Islet of Langerhans (tissue), 1 donor: ENCODE data around the gene LY6G6C.

Experiments
- FAIRE-seq: peaks from one replicate; lab custom pipeline; 2011; peaks lifted over from hg19 to GRCh38; lab: Jason Lieb, UNC

The LY6G6C gene

DNA sequence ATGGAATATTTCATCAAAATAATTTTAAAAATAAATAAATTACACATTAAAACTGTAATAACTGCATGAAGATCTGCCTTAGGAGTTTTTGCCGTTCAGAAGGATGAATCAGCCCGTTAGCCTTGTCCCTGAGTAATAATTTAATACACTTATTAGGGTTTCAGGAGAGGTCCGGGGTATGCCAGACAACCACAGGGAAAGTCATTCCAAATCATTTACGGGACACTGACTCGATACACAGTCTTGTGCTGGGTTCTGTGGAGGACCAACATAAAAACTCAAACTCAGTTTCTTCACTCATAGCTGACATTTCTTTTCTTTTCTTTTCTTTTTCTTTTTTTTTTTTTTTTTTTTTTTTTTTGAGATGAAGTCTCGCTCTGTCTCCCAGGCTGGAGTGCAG, 15.6 kb downstream of the LY6G6C start:
- FAIRE-seq, result no peak

DNA sequence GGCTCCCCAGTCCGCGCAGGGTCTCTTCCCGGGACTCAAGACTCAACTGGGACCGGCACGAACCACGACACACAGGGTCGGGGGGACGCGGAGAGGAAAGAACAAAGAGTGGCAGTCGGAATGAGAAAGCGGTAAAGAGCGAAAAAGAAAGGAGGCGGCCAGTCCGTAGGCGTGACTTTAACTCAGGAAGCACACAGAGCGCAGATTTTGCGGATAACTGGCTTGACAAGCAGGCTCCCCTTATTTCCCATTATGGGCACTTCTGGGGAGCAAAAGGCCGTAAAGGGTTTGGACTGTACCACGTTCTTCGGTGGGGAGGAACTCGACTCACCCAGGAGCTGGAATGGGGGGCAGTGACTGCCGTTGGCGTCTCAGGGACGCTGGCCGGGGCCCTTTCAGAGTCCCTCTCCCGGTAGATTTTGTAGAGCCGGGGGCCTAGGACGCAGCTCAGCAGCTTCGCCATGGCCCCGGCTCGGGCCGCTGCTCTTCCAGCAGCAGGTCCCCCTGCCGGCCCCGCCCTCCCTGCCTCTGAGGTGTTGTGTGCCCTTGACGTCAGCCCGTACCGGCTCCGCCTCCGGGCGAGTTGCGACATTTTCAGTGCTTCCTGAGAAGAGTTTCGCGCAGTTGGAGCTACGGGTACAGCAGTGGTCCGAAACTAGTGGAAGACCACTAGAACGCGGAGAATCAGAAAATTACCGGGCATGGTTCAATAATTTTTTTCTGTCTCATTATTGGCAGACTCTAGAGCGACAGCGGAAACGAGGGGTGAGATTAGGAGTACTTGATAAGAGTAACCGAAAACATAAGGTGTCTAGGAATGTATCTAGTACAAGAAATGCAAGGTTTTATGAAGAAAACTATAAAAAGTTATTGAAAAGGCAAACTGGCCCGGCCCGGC, 18.5 kb downstream of the LY6G6C start, which contains the start of gene ABHD16A:
ABHD16A (minus strand) TSS at position 506 of the 898 bp plus-strand sequence; CDS start at position 463, 43 bp downstream.
- peak; percentile 90 for FAIRE-seq

DNA sequence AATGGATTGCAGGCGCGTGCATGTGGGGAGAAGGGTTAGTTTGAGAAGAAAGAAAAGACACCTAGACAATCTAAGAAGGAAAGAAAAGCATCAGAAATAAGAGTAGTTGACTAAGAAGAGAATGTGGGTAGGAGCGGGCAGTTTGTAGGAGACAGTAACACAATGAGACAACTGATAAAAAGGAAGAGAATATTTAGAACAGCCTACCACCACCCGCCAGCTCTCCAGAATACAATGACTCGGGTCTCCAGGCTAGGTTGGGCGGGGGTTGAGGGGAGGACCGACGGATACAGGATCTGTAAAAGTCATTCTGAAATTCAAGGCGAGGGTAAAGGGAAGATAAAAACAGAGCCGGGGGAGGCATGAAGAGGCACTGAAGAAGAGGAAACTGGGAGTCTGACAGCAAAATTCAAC, 19.1 kb downstream of the LY6G6C start:
- FAIRE-seq, result no peak

DNA sequence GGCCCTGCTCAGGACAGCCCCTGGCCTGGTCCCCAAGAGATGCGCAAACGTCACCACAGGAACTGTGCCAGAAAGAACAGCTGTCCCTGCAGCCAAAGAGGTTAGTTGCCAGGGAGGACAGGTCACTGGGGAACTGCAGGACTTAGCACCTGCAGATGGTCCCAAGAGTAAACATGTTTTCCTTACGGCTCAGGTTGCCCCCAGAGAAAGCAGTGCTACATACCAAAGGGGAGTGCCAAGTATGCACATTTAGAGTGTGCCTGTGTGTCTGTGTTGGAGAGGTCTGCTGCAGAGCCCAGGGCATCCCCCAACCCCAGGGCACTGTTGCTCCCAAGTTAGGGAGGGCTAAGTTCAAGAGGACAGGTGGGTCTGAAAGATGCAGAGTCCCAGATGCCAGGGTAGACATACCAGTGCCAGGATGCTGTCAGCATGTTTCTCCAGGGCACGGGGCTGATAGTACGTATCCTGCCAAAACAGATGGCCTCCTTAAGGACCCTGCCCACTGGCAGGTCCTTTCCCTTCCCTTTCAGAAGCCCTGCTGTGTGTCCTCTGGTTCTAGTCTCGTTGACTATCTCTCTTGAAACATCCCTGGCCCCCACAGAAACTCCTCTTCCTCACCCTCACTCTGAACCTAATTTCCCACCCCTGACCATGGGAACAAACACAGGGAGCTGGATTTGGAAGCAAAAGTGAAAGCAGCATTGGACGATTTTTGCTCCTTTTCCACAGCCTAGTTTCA, 19.7 kb downstream of the LY6G6C start:
- no peak for FAIRE-seq

DNA sequence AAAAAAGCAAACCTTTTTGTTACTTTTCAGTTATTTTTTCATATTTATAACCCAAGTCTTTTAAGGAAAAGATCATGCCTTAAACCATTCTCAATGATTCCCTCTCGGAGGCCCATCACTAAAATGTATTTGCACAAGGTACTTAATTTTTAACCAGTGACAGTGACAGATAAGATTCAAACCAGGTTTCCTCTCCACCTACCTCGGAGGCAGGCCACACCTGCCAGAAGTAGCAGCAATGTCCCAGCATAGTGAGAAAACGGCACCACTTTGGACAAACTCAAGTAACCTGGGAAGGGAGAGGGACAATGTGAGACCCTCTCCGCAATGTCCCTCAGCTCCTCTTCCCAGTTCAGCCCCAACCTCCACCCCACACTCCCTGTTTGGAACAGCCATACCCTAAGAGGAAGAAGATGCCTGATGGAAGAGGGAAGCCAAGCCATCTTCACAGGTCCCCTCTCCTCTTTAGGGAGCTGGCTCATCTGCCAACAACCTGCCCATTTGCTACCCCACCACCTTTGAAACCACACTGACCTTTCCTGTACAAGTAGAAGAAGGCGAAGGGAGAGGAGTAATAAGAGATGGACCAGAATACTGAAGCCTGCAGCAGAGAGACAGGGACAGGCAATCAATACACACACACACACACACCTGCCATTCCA, 20.7 kb downstream of the LY6G6C start:
- no peak for FAIRE-seq

DNA sequence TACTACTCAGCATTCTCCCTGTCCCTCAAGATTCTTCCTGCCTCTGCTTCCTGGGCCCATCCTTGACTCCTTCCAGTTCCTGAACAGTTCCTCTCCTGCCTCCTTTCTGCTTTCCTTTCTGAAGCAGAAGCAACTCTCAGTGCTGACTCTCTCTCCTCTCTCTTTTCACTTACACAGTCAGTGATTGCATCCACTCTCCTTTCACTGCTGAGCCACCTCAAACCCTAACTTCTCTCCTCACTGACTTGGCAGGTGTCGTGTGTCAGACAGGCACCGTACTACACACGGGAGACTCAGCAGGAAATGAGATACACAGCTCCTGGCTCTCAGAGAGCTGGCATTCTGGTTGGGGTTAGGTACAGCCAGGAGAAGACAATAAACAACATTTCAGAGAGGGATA, 24.0 kb downstream of the LY6G6C start:
- no peak for FAIRE-seq

DNA sequence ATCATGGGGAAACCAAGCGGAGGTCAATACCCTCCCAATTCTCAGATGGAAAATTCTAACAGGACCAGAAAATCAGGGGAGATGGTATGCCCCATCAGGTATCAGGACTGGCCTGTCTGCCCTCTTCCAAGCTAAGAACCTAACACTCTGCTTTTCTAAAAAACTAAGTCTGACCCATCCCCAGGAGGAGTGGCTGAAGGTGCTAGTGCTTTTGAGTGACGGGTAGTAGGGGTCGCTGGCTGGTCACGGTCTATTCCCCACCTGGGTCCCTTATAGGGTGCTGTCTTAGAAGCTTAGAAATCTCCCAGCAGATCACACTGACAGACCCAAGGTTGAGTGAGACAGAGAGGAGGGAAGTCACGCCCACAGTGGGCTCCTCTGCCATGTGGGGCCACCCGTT, 28.0 kb downstream of the LY6G6C start:
- no peak for FAIRE-seq

DNA sequence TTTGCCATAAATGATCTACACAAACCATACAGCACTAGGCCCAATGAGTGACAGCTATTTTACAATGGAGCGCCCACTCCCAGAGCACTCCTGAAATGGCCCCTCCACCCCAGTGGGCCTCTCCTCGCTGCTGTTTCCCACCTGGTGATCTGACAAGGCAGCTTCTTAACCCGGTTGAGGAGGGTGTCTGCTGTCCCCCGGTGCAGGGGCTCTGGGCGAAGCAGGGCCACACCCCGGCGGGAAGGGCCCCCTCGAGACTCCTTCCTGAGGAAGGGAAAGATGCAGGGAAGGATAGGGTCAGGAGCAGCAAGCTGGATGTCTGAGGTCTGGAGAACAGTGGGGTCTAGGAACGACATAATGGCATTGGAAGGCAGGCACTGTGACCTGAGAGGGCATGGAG, 28.7 kb downstream of the LY6G6C start:
- FAIRE-seq, result no peak

DNA sequence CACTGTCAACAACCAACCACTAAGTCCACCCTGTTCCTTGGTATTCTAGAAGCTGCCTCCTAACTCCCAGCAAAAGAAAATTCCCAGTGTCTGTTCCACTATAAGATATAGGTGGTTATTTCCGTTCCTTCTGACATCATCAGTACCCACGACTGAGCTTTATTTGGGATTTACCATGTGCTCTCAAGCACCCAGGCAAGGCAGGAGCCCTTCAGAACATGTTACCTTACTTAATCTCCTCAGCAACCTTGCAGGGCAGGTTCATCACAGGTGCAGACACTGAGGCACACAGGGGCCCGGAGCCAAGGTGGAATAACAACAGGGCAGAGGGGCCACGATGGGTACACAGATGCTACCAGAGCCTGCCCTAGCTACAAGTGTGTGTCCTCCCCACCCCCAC, 29.2 kb downstream of the LY6G6C start:
- no peak for FAIRE-seq

DNA sequence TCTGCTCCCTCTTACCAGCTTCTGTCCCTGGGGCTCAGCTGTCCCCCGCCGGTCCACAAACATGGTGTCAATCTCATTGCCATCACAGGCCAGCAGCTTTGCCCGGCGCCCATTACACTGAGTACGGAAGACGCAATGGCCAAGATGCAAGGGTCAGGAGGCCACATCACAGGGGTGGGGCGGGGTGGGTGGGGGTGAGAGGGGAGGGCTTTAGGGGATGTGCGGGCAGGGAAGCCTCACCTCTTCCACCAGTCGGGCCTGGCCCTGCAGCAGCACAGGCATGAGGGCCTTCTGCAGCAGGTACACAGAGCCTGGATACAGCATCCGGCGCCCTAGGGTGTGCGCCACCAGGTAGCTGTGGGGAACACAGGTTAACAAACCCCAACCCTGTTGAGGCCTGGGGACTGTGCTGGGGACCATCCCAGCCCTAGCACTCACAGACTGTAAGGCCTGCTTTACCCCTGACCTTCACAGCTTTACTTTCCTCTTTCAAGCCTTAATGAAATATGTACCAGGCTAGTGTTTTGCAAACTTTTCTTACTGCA, 29.9 kb downstream of the LY6G6C start:
- FAIRE-seq, result no peak

DNA sequence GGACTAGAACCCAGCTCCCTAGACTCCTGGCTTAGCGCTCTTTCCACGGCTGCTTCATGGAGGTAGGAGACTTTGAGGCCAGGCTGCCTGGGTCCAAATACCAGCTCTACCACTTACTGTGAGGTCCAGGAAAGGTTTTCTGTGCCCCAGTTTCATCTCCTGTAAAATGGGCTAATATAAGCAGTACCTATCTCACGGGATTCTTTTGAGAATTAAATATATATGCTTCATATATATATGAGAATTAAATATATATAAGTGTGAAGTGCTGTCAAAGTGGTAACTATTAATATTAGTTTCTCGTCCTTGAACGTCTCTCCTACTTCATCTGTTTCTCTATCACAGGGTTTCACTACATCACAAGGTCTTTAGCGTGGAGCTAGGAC, 30.5 kb downstream of the LY6G6C start:
- no peak for FAIRE-seq

DNA sequence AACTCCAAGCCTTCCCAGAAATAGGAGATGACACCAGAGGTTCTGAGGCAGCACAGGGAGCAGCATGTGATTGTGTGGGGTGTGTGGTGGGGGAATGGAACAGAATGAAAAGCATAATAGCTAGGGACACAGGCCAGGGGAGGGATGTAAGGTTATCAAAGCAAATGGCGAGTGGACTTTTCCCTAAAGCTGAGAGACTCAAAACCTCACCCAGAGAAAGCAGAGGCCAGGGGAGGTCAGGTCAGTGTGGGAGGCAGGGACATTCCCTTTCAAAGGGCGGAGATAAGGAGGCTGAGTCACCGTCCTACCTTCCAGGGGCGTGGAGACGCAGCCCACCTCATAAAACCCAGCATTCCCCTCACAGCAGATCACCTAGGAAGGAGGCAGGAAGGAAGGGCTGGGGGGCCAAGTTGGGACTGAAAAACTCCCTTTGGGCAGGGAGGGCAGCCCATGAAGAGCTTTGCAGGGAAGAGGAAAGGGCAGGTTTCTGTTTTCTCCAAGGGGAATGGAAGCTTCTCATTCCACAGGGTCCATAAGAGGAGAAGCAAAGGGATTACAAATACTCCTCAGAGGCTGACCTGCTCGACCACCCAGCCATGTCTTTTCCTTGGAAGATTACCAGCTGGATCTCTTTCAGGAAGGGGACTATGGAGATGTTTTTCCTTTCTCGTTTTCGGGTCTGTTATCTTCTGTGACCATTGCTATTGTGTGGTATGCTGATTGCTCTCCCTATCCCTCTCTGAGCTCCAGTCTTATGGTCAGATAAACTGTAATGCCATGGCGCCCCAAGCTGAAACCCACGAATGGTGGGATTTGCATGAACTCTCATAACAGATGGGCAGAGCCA, 31.1 kb downstream of the LY6G6C start:
- FAIRE-seq, result no peak

DNA sequence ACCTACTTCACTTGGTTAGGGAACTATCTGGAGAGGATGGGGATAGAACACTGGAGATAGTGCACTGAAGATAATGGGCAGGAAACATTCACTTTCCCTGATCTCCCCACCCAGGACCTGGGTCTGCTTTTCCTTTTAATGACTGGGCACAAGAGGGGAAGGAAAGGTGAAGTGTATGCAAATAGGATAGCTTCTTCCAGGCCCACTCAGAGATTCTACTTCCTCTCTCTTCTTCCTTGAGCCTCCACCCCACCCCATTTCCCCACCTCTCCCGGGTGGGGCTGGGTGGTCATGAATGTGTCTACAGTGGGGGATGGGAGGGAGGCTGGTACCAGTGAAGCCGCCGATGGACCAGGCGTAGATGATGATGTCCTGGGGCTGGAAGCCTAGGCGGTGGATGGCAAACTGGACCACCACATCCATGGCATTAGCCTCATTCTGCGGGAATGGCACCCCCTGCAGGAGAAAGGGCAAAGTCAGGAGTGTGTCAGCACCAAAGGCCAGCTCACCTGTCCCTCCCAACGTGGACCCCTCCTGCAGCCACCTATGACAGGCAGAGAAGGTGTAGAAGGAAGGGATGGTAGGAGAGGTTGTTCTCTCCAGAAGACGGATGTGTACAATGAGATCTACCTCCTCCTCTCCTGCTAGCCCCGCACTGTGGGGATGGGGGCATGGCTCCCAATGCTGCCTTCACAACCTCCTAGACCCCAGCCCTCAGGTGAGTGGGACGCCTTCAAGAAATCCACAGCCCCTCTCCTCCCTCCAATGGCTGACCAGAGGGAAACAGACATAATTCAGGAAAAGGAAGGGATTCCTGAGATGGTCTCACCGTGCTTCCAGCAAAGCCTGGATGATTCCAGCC, 32.1 kb downstream of the LY6G6C start:
- no peak for FAIRE-seq

DNA sequence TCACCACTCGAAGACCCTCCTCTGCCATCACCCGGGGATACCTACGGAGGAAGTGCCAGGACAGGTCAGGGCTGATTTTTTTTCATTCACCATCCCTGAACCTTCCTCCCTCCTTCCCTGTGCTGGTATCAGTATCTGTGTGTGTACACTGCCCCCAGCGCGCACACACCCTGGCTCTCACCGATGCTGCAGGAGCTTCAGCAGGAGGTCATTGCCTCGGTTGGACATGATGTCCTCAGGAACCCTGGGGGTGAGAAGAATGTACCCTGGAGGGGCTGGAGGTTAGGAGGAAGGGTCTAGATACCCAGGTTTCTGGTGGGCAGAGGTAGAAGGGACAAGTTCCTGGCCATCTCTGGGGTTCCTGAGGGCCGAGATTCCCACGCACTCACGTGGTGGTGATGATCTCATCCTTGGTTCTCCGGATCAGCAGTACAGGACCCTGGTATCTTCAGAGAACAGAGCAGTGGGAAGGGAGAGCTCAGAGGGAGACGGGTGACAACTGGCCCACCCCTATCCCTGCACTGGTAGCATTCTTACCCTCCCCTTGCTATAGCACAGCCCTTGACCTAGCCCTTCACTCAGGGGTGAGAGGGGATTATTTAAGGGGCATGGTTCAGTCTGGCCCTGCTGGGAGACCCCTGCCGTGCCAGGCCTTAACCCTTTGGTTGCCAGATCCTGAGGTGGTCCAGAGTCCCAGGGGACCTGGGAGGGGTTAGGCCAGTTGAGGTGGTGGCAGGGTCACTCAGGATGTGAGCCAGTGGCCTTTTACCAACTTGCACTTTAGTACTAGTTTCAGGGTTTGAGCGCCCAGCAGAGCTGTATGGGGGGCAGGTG, 33.5 kb downstream of the LY6G6C start:
- no peak for FAIRE-seq

DNA sequence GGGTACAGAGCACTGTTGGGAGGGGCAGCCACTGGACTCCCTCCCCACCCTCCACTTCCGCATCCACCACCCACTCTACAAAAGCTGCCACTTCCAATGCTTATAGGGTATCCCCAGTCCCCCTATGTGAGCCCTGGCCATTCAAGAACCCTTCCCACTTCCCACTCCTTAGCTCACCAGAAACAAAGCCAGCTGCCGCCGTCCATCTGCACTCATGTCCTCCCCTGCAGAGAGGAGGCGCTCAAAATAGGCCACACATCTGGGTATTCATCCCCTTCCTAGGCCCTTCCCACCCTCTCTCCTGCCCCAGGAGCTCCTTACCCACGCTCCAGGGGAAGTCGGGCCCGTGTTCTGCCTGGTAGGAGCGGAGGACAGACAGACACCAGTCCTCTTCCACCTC, 34.2 kb downstream of the LY6G6C start:
- no peak for FAIRE-seq

DNA sequence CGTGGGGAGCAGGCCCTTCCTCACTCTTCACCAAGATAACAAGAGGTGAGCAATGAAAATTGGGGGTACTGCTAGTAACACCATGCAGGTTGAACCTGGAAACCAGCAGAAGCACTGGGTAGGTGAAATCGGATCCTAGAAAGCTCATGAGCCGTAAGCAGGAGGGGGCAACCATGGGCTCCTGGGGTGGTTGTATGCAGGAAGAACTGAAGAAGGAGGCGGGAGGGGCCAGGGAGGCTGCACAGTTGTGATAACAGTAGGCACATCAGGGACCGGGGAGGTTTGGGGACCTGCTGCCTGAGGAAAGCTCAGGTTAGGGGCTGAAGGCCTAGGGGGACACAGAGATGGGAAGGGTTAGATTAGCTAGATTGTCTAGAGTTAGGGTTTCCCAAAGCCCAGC, 35.1 kb downstream of the LY6G6C start:
- FAIRE-seq, result no peak

DNA sequence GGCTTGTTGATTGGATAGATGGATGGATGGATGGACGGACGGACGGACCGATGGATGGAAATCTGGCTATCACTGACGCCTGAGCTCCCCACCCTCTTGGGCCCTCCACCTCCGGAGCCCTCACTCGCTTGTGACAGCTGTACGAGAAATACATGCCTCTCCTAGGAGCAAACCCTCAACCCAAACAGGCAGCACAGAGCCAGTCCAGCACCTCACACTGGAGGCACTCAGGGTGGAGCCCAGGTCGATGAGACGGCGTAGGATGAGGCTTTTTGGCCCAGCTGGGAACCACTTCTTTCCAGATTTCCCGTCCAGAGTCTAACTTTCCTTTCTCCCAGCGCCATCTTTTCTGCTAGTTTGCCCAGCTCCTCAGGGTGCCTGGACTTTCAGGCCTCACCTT, 38.0 kb downstream of the LY6G6C start:
- no peak for FAIRE-seq

DNA sequence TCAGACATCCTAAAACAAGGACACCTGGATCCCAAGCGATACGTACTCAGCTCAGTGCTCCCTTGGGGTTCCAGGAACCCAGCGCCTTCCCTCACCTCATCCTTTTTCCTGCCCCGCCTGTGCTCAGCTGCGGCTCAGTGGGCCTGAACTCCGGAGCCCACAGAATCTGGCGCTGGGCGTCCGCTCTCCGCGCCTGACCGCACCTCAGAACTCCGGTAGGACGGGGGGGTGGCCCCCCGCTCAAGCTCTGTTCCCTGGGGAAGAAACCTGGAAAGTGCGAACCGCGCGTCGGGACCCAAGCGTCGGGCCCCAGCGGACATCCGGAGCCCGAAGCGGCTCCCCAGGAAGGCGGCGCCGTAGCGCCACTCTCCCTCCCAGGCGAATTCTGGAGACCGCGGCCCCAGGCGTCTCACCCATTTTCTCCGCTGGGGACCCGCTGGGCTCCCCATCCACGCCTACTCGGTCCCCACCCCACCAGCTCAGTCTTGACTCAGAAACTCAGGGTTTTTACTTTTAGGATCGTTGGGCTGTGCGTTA, 40.3 kb downstream of the LY6G6C start:
- FAIRE-seq, result no peak
